Measurements from ENCODE around the gene PLXND1.

PLXND1 gene

DNA sequence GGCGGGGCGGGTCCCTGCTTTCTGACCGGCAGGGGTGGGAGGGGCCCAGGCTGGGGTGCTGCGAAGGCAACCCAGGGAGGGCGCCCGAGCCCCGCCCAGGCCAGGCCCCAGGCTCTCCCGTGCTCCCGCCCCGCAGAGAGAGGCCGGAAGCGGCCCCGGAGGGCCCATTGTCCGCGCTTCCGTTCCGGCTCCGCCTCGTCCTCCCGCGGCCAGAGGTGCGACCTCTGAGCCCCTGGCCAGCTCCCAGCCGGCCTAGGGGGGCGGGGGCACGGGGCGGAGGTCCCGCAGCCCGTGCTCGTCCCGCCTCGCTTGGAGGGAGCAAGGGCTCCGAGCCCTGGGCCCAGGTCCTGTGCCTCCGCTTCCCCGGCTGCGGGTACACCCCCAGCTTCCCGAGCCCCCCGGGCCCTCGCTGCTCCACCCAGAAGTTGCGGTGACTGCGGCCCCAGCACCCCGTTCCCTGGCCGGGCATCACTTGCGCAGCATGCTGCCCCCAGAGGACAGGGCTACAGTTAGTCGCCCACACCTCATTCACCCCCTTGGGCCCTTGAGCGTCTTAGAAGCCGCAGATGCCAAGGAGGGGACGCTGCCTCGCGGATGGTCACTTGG is 20.4 kb upstream of the PLXND1 start:
- peak; percentile 85 for DNase-seq

DNA sequence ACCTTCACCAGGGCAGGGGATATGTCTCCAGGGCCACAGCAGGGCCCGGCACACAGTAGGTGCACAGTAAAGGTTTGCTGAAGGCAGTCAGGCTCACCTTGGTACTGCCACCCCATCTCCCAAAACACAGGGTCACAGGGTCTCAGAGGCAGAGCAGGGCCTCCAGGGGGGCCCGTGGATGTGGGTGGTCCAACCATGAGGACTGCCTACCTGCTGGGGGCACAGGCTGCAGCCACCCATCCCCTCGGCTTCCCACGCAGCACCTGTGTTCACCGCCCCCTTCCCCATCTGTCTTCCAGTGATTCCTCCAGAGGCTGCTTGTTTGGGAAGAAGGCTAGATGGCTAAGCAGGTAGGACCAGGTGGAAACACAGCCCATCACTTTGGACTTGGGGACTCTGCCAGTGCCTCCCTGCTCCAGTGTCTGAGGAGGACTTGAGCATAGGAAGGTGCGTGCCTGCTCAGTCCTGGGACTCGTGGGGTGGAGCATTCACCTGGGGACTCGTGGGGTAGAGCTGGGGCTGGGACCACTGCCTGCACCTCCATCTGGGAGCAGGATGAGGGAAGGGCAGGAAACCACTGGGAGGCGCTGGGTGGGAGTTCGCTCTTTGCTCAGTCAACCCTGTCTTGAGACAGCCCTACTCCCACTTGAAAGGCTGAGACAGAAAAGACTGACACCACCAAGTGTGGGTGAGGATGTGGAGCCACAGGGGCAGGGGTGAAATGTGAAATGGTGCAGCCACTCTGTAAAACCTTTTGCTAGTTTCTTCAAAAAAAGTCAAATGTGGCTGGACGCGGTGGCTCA is 18.8 kb upstream of the PLXND1 start:
- peak; percentile 37 for DNase-seq

DNA sequence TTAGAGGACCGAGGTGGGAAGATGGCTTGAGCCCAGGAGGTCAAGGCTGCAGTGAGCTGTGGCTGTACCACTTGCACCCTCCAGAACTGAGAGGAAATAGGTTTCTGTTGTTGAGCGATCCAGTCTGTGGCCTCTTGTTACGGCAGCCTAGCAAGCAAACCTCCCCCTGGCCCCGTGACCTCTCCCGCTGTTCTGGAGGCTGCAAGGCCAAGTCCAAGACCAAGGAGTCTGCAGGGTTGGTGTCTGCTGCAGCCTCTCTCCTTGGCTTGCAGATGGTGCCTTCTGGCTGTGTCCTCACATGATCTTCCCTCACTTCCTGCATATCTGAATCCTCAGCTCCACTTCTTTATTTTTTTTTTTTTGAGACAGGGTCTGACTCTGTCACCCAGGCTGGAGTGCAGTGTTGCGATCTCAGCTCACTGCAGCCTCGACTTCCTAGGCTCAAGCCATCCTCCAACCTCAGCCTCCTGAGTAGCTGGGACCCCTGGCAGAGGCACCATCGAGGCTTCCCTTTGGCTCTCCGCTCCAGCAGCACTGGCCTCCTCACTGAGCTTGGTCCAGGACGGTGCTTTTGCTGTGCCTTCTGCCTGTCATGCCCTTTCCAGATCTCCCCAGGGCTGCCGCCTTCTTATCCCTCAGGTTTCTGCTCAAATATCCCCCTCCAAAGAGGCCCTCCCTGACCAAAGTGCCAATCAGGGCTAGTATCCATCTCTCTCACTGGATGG is 18.0 kb upstream of the PLXND1 start:
- peak; percentile 32 for DNase-seq

GRCh38 chr3:129623447-129624118 is 17.1 kb upstream of the PLXND1 start:
- DNase-seq, result peak; percentile 74

DNA sequence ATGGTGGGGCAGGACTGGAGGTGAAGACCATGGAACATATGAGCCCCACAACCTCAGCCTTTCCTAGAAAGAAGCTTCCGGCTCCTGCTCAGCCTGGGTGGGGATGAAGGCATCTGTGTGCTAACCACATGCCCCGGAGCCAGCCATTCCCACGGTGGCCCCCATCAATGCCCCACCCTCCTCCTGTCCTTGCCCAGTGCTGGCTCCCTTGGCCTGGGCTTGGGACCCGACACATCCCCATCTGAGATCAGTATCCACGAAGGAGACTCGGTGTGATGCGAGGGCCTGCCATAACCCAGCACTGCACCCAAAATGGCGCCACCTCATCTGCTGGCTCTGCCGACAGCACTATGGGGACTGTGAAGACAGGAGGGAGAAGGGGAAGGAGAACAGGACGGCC is 16.5 kb upstream of the PLXND1 start:
- DNase-seq, result peak; percentile 48

- DNase-seq, result peak; percentile 38
These were observed 15.9 kb upstream of the PLXND1 start for GRCh38 chr3:129622226-129622874.

DNA sequence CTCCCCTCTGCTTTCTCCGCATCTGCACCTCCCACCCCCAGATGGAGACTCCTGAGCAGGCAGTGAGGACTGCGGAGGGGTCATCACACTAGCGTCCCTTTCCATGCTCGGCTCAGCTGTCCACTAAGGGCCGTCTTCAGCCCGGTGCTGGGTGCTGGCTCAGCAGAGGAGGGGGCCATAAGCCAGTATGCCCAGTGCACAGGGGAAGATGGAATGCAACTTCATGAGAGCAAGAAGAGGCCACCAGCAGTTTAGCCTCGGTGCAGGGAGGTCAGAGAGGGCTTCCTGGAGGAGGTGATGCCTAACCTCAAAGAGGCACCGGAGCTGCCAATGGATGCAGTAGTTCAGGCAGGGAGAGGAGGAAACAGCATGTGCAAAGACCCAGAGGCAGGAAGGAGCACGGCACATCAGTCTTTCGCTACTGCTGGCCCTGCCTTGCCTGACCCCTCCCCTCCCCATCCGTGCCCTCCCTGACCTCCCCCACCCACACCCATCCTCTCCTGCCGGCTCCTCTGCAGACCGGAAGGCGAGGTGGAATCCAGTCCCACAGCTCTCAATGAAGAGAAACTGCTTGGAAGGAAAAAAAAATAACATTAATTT is 15.2 kb upstream of the PLXND1 start:
- DNase-seq, result peak; percentile 36

GRCh38 chr3:129620828-129621559 is 14.5 kb upstream of the PLXND1 start:
- DNase-seq, result peak; percentile 26

DNA sequence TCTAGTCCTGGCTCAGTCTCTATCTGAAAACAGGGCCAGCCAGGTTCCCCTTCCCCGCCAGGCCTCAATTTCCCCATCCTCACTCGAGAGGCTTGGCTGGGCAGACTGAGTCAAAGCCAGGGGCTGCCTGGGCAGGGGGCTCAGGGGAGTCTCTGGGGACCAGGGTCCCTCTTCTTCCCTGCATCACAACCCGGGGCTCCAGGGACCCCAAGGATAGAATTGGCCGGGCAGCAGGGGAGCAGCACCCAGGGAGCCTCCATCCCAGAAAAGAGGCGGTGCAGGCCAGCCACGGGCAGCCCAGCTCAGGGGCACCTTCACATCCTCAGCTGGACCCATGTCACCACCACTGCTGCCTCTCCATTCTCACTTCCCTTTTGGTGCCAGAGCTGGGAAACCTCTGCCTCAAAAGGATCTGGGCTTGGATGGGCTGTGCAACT is 13.3 kb upstream of the PLXND1 start:
- peak; percentile 43 for DNase-seq

GRCh38 chr3:129618901-129619671 is 12.6 kb upstream of the PLXND1 start:
- DNase-seq, result peak; percentile 43

- peak; percentile 33 for DNase-seq
These were observed 11.8 kb upstream of the PLXND1 start for GRCh38 chr3:129618186-129618820.

DNA sequence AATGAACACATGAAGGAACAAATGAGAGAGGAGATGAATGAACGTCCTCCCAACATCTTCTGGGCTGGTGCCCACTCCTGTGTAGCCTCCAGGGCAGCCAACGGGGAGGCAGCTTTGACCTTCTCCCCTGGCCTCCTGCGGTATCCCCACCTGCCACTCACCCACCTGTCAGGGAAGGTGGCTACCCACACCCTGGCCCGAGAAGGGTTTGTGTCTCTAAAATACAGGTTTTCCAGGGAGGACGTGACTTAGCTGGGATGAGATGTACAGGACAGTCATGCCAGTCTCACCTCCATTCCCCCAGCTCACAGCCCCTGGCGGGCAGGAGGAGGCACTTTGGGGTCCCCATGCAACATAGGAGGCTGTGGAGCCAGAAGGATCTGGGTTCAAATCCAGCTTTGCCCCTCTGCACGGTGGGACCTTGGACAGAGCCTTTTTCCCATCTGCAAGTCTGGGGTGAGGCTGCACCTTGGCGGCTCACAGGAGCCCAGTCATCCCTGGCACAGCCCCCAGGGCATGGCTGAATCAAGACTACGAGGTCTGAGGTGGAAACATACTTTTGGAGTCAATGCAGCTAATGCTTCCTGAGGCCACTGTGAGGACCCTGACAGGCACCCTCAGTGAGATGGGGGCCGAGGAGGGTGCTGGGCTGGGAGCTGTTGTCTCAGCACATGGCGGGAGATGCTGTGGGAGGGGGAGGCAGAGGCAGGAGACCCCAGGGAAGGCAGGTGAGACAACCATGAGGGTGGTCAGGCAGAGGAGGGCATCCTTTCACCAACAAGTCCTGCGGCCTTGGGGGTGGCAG is 11.1 kb upstream of the PLXND1 start:
- DNase-seq, result peak; percentile 26

GRCh38 chr3:129616713-129617112 is 10.2 kb upstream of the PLXND1 start:
- DNase-seq, result no peak

DNA sequence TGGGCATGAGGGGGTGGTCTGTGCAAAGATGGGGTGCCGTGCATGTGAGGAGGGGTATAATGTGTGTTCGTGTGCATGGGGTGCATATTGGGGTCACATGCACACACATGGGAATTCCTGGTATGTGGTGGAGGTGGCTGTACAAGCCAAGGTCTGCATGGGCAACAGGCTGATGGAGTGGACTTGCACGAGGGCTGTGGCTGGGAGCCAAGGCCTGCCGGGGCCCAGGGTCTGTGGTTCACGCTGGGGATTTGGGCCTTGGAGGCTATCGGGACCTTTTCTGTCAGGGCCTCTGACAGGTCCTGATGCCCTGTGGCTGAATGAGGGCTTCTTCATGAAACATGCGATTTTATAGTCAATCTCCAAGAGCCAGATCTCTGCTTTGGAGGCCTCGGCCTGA is 9.8 kb upstream of the PLXND1 start:
- peak; percentile 34 for DNase-seq

DNA sequence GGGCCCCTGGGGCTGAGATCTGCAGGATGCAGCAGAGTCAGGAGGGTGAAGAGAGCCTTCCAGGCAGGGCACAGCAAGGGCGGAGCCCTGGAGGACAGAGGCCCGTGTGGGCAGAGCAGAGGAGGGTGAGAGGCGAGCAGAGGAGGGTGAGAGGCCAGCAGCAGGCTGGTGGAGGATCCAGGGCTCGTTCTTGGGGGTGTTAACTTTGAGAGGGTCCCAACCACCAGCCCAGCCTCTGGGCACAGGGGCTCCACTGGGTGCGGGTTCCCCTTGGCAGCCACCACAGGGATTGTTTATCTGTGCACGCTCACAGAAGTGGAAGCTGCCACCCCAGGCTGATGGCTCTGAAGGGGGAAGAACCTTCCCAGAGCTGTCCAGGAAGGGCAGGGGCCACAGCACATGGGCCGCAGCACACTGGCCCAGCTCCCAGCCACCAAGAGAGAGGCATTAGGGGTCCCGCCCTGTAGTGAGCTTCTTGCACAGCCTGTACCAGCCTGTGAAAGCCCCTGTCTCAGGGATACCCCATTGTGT is 9.3 kb upstream of the PLXND1 start:
- peak; percentile 29 for DNase-seq

GRCh38 chr3:129614927-129615363 is 8.5 kb upstream of the PLXND1 start:
- DNase-seq, result peak; percentile 23

- peak; percentile 25 for DNase-seq
These were observed 8.0 kb upstream of the PLXND1 start for GRCh38 chr3:129614435-129614834.

GRCh38 chr3:129613367-129613740 is 6.9 kb upstream of the PLXND1 start:
- DNase-seq, result no peak

Data from left hindlimb (tissue), 1 donor.